ENCODE measurements around the gene SCGB1A1.

SCGB1A1 gene

GRCh38 chr11:62468577-62468976 lies 49.7 kb downstream of the SCGB1A1 start:
- no peak for TF ChIP-seq CTCF (IDR thresholded peaks at IDR 0.05; ENCODE audit: insufficient read depth, low read length, poor library complexity, severe bottlenecking)
- H3K27me3 ChIP-seq (replicated peaks; ENCODE audit: control insufficient read depth, insufficient read depth, low read length) = no peaks in the 10 kb centered on the region; the same call in 1 of the 2 replicates
- H3K4me3 ChIP-seq (replicated peaks; ENCODE audit: low read depth, low read length) = no peak overlapping the region

GRCh38 chr11:62471603-62472002 lies 52.8 kb downstream of the SCGB1A1 start:
- Histone ChIP-seq H3K27me3 (replicated peaks; ENCODE audit: control insufficient read depth, insufficient read depth, low read length) (no peaks in the 10 kb centered on the region; the same call in 1 of the 2 replicates), H3K4me3 (replicated peaks; ENCODE audit: low read depth, low read length) (no peak overlapping the region), H3K36me3 (ENCODE audit: control insufficient read depth, insufficient read depth, low read length) (no peaks in the 10 kb centered on the region)
- DNase-seq (ENCODE audit: extremely low read depth, insufficient read length) = no peak
- no peak for TF ChIP-seq CTCF (IDR thresholded peaks at IDR 0.05; ENCODE audit: insufficient read depth, low read length, poor library complexity, severe bottlenecking)

More at GRCh38 chr11:62468577-62468976, 49.7 kb downstream of the SCGB1A1 start:
- no peak for DNase-seq (ENCODE audit: extremely low read depth, insufficient read length)
- H3K36me3 ChIP-seq (ENCODE audit: control insufficient read depth, insufficient read depth, low read length) = no peaks in the 10 kb centered on the region

GRCh38 chr11:62472063-62472884 lies 53.4 kb downstream of the SCGB1A1 start:
- Histone ChIP-seq H3K27me3 (replicated peaks; ENCODE audit: control insufficient read depth, insufficient read depth, low read length) (no peaks in the 10 kb centered on the region; the same call in 1 of the 2 replicates), H3K4me3 (replicated peaks; ENCODE audit: low read depth, low read length) (no peak overlapping the region), H3K36me3 (ENCODE audit: control insufficient read depth, insufficient read depth, low read length) (no peaks in the 10 kb centered on the region)
- DNase-seq (ENCODE audit: extremely low read depth, insufficient read length) = no peak
- TF ChIP-seq CTCF (IDR thresholded peaks at IDR 0.05; ENCODE audit: insufficient read depth, low read length, poor library complexity, severe bottlenecking) = no peak

All from GM06990 (cell line).